K562 (cell line): ENCODE measurements around the gene DNAJB1. TPM values are rescaled to one million over a fixed set of nuclear protein-coding genes. Genes with fewer than 3 reads are reported as not detected.
A peak's percentile ranks its signal among the peaks of the same experiment; 100 is the strongest.

ENCODE experiments used
- ASH1L ChIP-seq: fragments of 450-650 bp; IDR thresholded peaks from 2 replicates; pipeline ENCODE4 v1.6.1; 2018; ENCODE audit warnings: borderline replicate concordance, mild to moderate bottlenecking, low read depth; ENCODE audit not compliant: partially characterized antibody
- BCL6 ChIP-seq: fragments of 250-450 bp; sonication (Bioruptor Pico); IDR thresholded peaks from 2 replicates; pipeline ENCODE4 v1.4.0; 2020
- BHLHE40 ChIP-seq: IDR thresholded peaks from 2 replicates; pipeline ENCODE4 v1.6.1; 2011; ENCODE audit warnings: low read length, improper control_type of control experiment
- CTBP1 ChIP-seq: fragments of 450-650 bp; IDR thresholded peaks from 2 replicates; pipeline ENCODE4 v1.6.1; 2016; ENCODE audit warnings: borderline replicate concordance
- ETV6 ChIP-seq, 3 experiments: fragments of 150-350 bp in 1 of 3; sonication (generic) in 1 of 3; formaldehyde crosslinking in 1 of 3; IDR thresholded peaks; 2 replicates each; pipeline versions ENCODE4 v1.6.1 to v1.8.0; 2014 to 2022; ENCODE audit warnings: borderline replicate concordance in 2 of 3, low read depth in 2 of 3, antibody characterized with exemption in 1 of 3, low read length in 1 of 3, mild to moderate bottlenecking in 1 of 3, missing genetic modification reagents in 1 of 3
- FOXJ3 ChIP-seq: sonication (generic); formaldehyde crosslinking; IDR thresholded peaks from 2 replicates; pipeline ENCODE4 v1.4.0; 2020; ENCODE audit warnings: mild to moderate bottlenecking, missing genetic modification reagents
- FOXK2 ChIP-seq, 2 experiments: fragments of 450-650 bp; IDR thresholded peaks in 1 of 2; conservative IDR thresholded peaks in 1 of 2; 2 replicates each; pipeline ENCODE4 v1.6.1; 2016; ENCODE audit warnings: low read depth in 2 of 2, mild to moderate bottlenecking in 1 of 2
- GABPB1 ChIP-seq: sonication (generic); formaldehyde crosslinking; IDR thresholded peaks from 2 replicates; pipeline ENCODE4 v1.8.0; 2022; ENCODE audit warnings: mild to moderate bottlenecking, missing genetic modification reagents
- MAZ ChIP-seq, 2 experiments: fragments of 450-650 bp in 1 of 2; sonication (generic) in 1 of 2; formaldehyde crosslinking; IDR thresholded peaks in 1 of 2; conservative IDR thresholded peaks in 1 of 2; 2 replicates each; pipeline versions ENCODE4 v1.4.0 to v1.5.0; 2020; ENCODE audit warnings: mild to moderate bottlenecking in 1 of 2, missing genetic modification reagents in 1 of 2
- MTF1 ChIP-seq: fragments of 250-450 bp; sonication (Bioruptor Pico); IDR thresholded peaks from 2 replicates; pipeline ENCODE4 v1.9.0; 2021; ENCODE audit warnings: moderate library complexity, mild to moderate bottlenecking, inconsistent platforms, borderline replicate concordance
- PBX2 ChIP-seq, 2 experiments: IDR thresholded peaks in 1 of 2; conservative IDR thresholded peaks in 1 of 2; 2 replicates each; pipeline ENCODE4 v1.6.1; 2016; ENCODE audit warnings: low read depth in 2 of 2, mild to moderate bottlenecking in 1 of 2, missing compliant biosample characterization in 1 of 2, missing genetic modification characterization in 1 of 2, moderate library complexity in 1 of 2
- SAFB ChIP-seq: fragments of 200-400 bp; formaldehyde crosslinking; IDR thresholded peaks from 2 replicates; pipeline ENCODE4 v1.6.1; 2017; ENCODE audit warnings: low read depth, low read length, borderline replicate concordance
- SPI1 ChIP-seq: IDR thresholded peaks from 2 replicates; pipeline ENCODE4 v1.6.1; 2011; ENCODE audit warnings: low read depth, low read length, control low read depth, borderline replicate concordance
- XRCC3 ChIP-seq: fragments of 450-650 bp; IDR thresholded peaks from 2 replicates; pipeline ENCODE4 v1.6.1; 2017; ENCODE audit warnings: mild to moderate bottlenecking, moderate library complexity
- ZNF143 ChIP-seq: sonication (generic); formaldehyde crosslinking; IDR thresholded peaks from 2 replicates; pipeline ENCODE4 v1.9.0; 2022; ENCODE audit warnings: mild to moderate bottlenecking, missing genetic modification reagents
- ZNF282 ChIP-seq: sonication (generic); formaldehyde crosslinking; IDR thresholded peaks from 2 replicates; pipeline ENCODE4 v1.8.1; 2023; ENCODE audit warnings: missing genetic modification reagents
- ZNF449 ChIP-seq: fragments of 250-450 bp; sonication (Bioruptor Pico); IDR thresholded peaks from 2 replicates; pipeline ENCODE4 v1.8.0; 2022; ENCODE audit warnings: moderate library complexity, mild to moderate bottlenecking, inconsistent platforms
- ZNF699 ChIP-seq: fragments of 250-450 bp; sonication (Bioruptor Pico); IDR thresholded peaks from 2 replicates; pipeline ENCODE4 v1.8.0; 2021; ENCODE audit warnings: mild to moderate bottlenecking, moderate library complexity; ENCODE audit not compliant: insufficient replicate concordance
- ZSCAN32 ChIP-seq: fragments of 450-650 bp; formaldehyde crosslinking; IDR thresholded peaks from 2 replicates; pipeline ENCODE4 v1.4.0; 2020; ENCODE audit warnings: mild to moderate bottlenecking, moderate library complexity
- polyA plus RNA-seq, 8 experiments: library from polyadenylated mRNA; depleted of rRNA in 4 of 8; stranded (reverse) in 5 of 8; unstranded in 3 of 8; fragments of >200 nt; fragmentation: Nextera tagmentation in 2 of 8; fragmentation: Illumina TruSeq in 1 of 8; extraction: Ambion mirVana in 2 of 8; extraction: Trizol in 1 of 8; gene quantifications; 2 replicates each; pipeline versions ENCODE4 v1.2.1 to v1.2.3, GENCODE V29; 2011 to 2014; ENCODE audit warnings: inconsistent platforms in 1 of 8, missing spikeins in 1 of 8
- total RNA-seq, 7 experiments: library from RNA; depleted of rRNA in 6 of 7; stranded (reverse); fragments of >200 nt in 6 of 7; fragmentation: Illumina TruSeq in 2 of 7; extraction: Trizol in 2 of 7; gene quantifications; 2 replicates each; pipeline versions ENCODE4 v1.2.1 to v1.2.3, GENCODE V29; 2011 to 2021; ENCODE audit warnings: low replicate concordance in 1 of 7

The DNAJB1 gene
- total and polyA plus RNA-seq, 9 of the 15 experiments (the other 6 are each of a cell fraction or from before 2014, with no cell fraction given): 13.2 to 113 (median 62.1) TPM

GRCh38 chr19:14528419-14529253 lies 10.4 kb upstream of the DNAJB1 start (continued):
- TF ChIP-seq FOXK2 (conservative IDR thresholded peaks at IDR 0.05 in 1 of 2, IDR thresholded peaks at IDR 0.05 in 1 of 2; ENCODE audit: low read depth in 2 of 2) (no peak), PBX2 (CRISPR knock-in tag; IDR thresholded peaks at IDR 0.05; ENCODE audit: low read depth) (no peak), PBX2 (tag; conservative IDR thresholded peaks at IDR 0.05; ENCODE audit: low read depth) (peak; percentile 99), ASH1L (no peak), ZSCAN32 (CRISPR knock-in tag) (no peak), FOXJ3 (CRISPR knock-in tag) (no peak), ZNF699 (no peak), SPI1 (no peak), ETV6 (IDR thresholded peaks at IDR 0.05; ENCODE audit: borderline replicate concordance in 1 of 2, low read depth in 2 of 2, low read length in 1 of 2) (no peak), ETV6 (CRISPR knock-in tag; IDR thresholded peaks at IDR 0.05; ENCODE audit: borderline replicate concordance) (no peak), MAZ (CRISPR knock-in tag; conservative IDR thresholded peaks at IDR 0.05 in 1 of 2, IDR thresholded peaks at IDR 0.05 in 1 of 2) (no peak), SAFB (no peak), BHLHE40 (no peak), ZNF143 (CRISPR knock-in tag) (no peak), BCL6 (CRISPR knock-in tag) (no peak), ZNF282 (CRISPR knock-in tag) (no peak), XRCC3 (no peak), MTF1 (CRISPR knock-in tag) (no peak), GABPB1 (no peak), CTBP1 (no peak), ZNF449 (no peak)
